PC-9 (cell line): ENCODE measurements around the gene RDH16. TPM values are rescaled to one million over a fixed set of nuclear protein-coding genes. Genes with fewer than 3 reads are reported as not detected.

ENCODE experiments used
- BruUV-seq: library from RNA; stranded (reverse); fragments of 400-500 nt; replicated peaks from 2 replicates; lab custom pipeline; 2021; lab: Mats Ljungman, UMichigan
- CTCF ChIA-PET: fragments of 300-600 bp; sonication (Branson Sonifier 250); formaldehyde crosslinking; loops from one replicate; lab custom pipeline; 2022; ENCODE audit warnings: antibody characterized with exemption; lab: Charles Lee
- POLR2A ChIA-PET: fragments of 300-600 bp; sonication (Branson Sonifier 250); formaldehyde crosslinking; loops from one replicate; lab custom pipeline; 2022; ENCODE audit warnings: antibody characterized with exemption; ENCODE audit not compliant: unreplicated experiment; lab: Charles Lee
- DNase-seq, 2 experiments: peaks; one replicate each; pipeline versions ENCODE4 v3.0.0 to v3.0.0-alpha.2; 2015 to 2022; ENCODE audit warnings: mixed read lengths in 1 of 2
- H2AFZ ChIP-seq: fragments of 200-600 bp; sonication (generic); 2 replicates; pipeline ENCODE4 v1.8.1; 2017; ENCODE audit warnings: antibody characterized with exemption
- H3F3A ChIP-seq: fragments of 200-600 bp; sonication (generic); 2 replicates; pipeline ENCODE4 v1.8.1; 2017; ENCODE audit warnings: antibody characterized with exemption, mild to moderate bottlenecking, low read depth; ENCODE audit not compliant: insufficient read depth
- H3K27ac ChIP-seq: fragments of 200-600 bp; sonication (generic); 2 replicates; pipeline ENCODE4 v1.6.1; 2016; ENCODE audit warnings: mixed run types
- H3K27me3 ChIP-seq: fragments of 200-600 bp; sonication (generic); 2 replicates; pipeline ENCODE4 v1.6.1; 2016; ENCODE audit warnings: low read depth, mixed run types; ENCODE audit not compliant: insufficient read depth
- H3K36me3 ChIP-seq: fragments of 200-600 bp; sonication (generic); 2 replicates; pipeline ENCODE4 v1.6.1; 2016; ENCODE audit warnings: low read depth, mixed run types
- H3K4me1 ChIP-seq: fragments of 200-600 bp; sonication (generic); replicated peaks from 2 replicates; pipeline ENCODE4 v1.6.1; 2016; ENCODE audit warnings: mixed run types; ENCODE audit not compliant: insufficient read depth
- H3K4me2 ChIP-seq: fragments of 200-600 bp; sonication (generic); 2 replicates; pipeline ENCODE4 v1.6.1; 2017; ENCODE audit warnings: mixed run types
- H3K4me3 ChIP-seq: fragments of 200-600 bp; sonication (generic); 2 replicates; pipeline ENCODE4 v1.6.1; 2016; ENCODE audit warnings: mixed run types
- H3K79me2 ChIP-seq: fragments of 200-600 bp; sonication (generic); 2 replicates; pipeline ENCODE4 v1.6.1; 2017; ENCODE audit warnings: low read depth, mixed run types
- H3K9me2 ChIP-seq: fragments of 200-600 bp; sonication (generic); 2 replicates; pipeline ENCODE4 v1.8.1; 2017; ENCODE audit warnings: mild to moderate bottlenecking; ENCODE audit not compliant: insufficient read depth
- H3K9me3 ChIP-seq: fragments of 200-600 bp; sonication (generic); 2 replicates; pipeline ENCODE4 v1.8.1; 2016; ENCODE audit warnings: low read depth; ENCODE audit not compliant: insufficient read depth
- H4K20me1 ChIP-seq: fragments of 200-600 bp; sonication (generic); 2 replicates; pipeline ENCODE4 v1.8.1; 2017; ENCODE audit not compliant: insufficient read depth
- CTCF ChIP-seq: fragments of 200-600 bp; sonication (generic); conservative IDR thresholded peaks from 2 replicates; pipeline ENCODE4 v1.6.1; 2017; ENCODE audit warnings: mixed run types, antibody characterized with exemption, mild to moderate bottlenecking, moderate library complexity
- EZH2 ChIP-seq: fragments of 200-600 bp; sonication (generic); IDR thresholded peaks from 2 replicates; pipeline ENCODE4 v1.8.0; 2017; ENCODE audit warnings: antibody characterized with exemption, low read depth
- intact Hi-C: fragments of 100-400 bp; cut with micrococcal nuclease; formaldehyde crosslinking; loops from one replicate; pipeline ENCODE4 v1.10.0; 2022; ENCODE audit not compliant: unreplicated experiment
- total RNA-seq: library from RNA; stranded (reverse); gene quantifications from 2 replicates; pipeline ENCODE4 v1.2.3, GENCODE V29; 2021

Gene RDH16
- total RNA-seq, 1 experiment from 2014 or later: 0.79 TPM

- no peak overlapping the region for H2AFZ ChIP-seq
- peaks cover 6% of the 10 kb centered on the region for H3F3A ChIP-seq
- ChIA-PET POLR2A (no interaction called here), CTCF (interaction anchor here (0.7 kb wide), 1 partner anchor 13 kb away, joined by 3 read pairs; no protein-coding TSS in a partner anchor)
- H3K27ac ChIP-seq: no peak overlapping the region
- no peaks in the 10 kb centered on the region for H4K20me1 ChIP-seq
- BruUV-seq: no TSS peak
- peaks cover 12% of the 10 kb centered on the region for H3K4me1 ChIP-seq
- no peaks in the 10 kb centered on the region for H3K9me2 ChIP-seq
- no peak overlapping the region for H3K4me2 ChIP-seq
- no peak overlapping the region for H3K4me3 ChIP-seq
- no peaks in the 10 kb centered on the region for H3K79me2 ChIP-seq
- intact Hi-C loops: no loop called here
- H3K36me3 ChIP-seq: no peaks in the 10 kb centered on the region
- TF ChIP-seq CTCF: no peak
- TF ChIP-seq EZH2: no peak
- no peaks in the 10 kb centered on the region for H3K27me3 ChIP-seq
- no peaks in the 10 kb centered on the region for H3K9me3 ChIP-seq
- no peak for DNase-seq
Observed at GRCh38 chr12:56989861-56990610, 32.6 kb upstream of the RDH16 start.

- no peak overlapping the region for H3K27ac ChIP-seq
- no peak overlapping the region for H3K4me2 ChIP-seq
- ChIA-PET CTCF (interaction anchor here (0.7 to 1.5 kb wide), 3 partner anchors 13 to 451 kb away, joined by 3 to 9 read pairs (median 3); no protein-coding TSS in a partner anchor), POLR2A (no interaction called here)
- H3K36me3 ChIP-seq: no peaks in the 10 kb centered on the region
- no peak for DNase-seq
- H3F3A ChIP-seq: peaks cover 6% of the 10 kb centered on the region
- H2AFZ ChIP-seq: no peak overlapping the region
- no peak for TF ChIP-seq CTCF
- no peak for TF ChIP-seq EZH2
- no peaks in the 10 kb centered on the region for H3K9me2 ChIP-seq
- no peaks in the 10 kb centered on the region for H4K20me1 ChIP-seq
- no peaks in the 10 kb centered on the region for H3K9me3 ChIP-seq
- no TSS peak for BruUV-seq
- H3K4me1 ChIP-seq: peaks cover 12% of the 10 kb centered on the region
- no peaks in the 10 kb centered on the region for H3K27me3 ChIP-seq
- no peak overlapping the region for H3K4me3 ChIP-seq
- intact Hi-C loops: no loop called here
- no peaks in the 10 kb centered on the region for H3K79me2 ChIP-seq
Observed at GRCh38 chr12:56988207-56988739, 30.9 kb upstream of the RDH16 start.

- POLR2A ChIA-PET: interaction anchor here (0.6 to 0.7 kb wide), 2 partner anchors 354 to 1159 kb away, joined by 5 to 6 read pairs; no protein-coding TSS in a partner anchor
- no peak overlapping the region for H3K4me2 ChIP-seq
Observed at GRCh38 chr12:56987551-56988053, 30.2 kb upstream of the RDH16 start.

More at GRCh38 chr12:56987551-56988053, 30.2 kb upstream of the RDH16 start:
- no peaks in the 10 kb centered on the region for H3K9me2 ChIP-seq
- peak; percentile 95 for TF ChIP-seq CTCF
- no peak for TF ChIP-seq EZH2
- no peaks in the 10 kb centered on the region for H4K20me1 ChIP-seq
- no peaks in the 10 kb centered on the region for H3K27me3 ChIP-seq
- DNase-seq: peak in 1 of 2 experiments; percentile 66
- CTCF ChIA-PET: interaction anchor here (1.0 to 1.5 kb wide), 2 partner anchors 14 to 148 kb away, joined by 3 to 9 read pairs; no protein-coding TSS in a partner anchor
- H3K79me2 ChIP-seq: no peaks in the 10 kb centered on the region
- intact Hi-C loops: loop anchor here (1.0 kb wide), 2 partner anchors 147 to 230 kb away; no protein-coding TSS in a partner anchor
- H3F3A ChIP-seq: peaks cover 6% of the 10 kb centered on the region
- no TSS peak for BruUV-seq
- H3K27ac ChIP-seq: no peak overlapping the region
- H3K4me3 ChIP-seq: no peak overlapping the region
- no peaks in the 10 kb centered on the region for H3K36me3 ChIP-seq
- no peak overlapping the region for H2AFZ ChIP-seq
- no peaks in the 10 kb centered on the region for H3K9me3 ChIP-seq
- H3K4me1 ChIP-seq: peaks cover 12% of the 10 kb centered on the region
